ENCODE results near the gene REX1BD.
"Not testable (repeated sequence)": the region's sequence is repeated elsewhere in the genome, so short reads cannot be mapped to it uniquely, and the experiment has no call there.

Gene REX1BD

DNA sequence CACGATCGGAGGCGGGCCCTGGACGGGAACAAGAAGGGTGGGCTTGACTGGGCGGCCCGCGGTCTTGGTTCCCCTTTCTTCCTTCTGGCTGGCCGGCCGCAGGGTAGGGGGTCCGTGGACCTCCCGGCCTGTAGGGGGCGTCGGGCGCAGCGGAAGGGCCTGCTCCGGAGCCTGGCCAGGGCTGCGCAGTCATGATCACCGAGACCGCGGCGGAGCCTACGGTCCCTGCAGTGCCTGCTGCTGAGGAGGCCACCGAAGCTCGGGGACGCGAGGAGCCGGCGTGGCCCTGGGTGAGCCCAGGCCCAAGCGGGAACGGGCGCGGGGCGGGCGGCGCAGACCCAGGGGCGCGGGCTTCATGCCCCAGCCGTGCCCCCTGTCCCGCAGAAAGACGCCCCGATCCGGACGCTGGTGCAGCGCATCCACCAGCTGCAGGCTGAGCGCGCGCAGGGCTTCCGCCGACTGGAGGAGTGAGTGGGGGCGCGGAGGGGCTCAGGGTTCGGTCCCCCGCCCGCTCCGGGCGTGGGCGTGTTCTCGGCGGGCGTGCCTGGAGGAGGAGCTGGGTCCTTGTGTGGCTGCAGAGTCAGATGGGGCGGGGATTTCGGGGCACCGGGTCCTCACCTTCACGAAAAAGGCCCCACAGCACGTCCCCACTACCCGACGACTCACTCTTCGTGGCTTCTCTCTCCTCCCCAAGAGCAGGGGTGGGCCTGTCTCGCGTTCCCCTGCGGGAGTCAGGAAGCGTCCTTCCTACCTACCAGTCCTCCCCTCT lies at the start of gene REX1BD:
Gene REX1BD, plus strand, starts transcription at position 188 of the 769 bp plus-strand sequence. Its CDS starts 4 bp downstream, at position 192.
- intact Hi-C loops (cut with DNase I), result loop anchor here (5.0 kb wide), 2 partner anchors 131 to 329 kb away; partner anchors contain the start of genes COPE and DDX49
- peak; percentile 70 to 97 (median 79) for DNase-seq

DNA sequence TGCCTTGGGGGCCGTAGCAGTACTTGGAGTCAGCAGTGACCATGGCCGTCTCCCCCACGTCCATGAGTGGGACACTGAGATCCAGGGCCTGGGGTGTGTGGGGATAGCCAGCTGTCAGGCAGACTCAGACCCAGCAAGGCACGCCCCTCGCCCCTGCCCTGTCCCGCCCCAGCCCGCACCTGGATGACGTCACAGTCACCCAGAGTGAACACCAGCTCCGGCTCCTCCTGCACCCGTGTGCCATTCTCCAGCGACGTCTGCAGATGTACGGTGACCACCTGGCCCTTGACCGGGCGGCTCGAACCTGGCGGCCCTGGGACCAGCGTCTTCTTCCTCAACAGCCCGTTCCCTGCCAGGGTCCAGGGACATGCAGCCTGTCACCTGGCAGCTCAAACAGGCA lies 49.2 kb upstream of the REX1BD start:
- intact Hi-C loops (cut with DNase I), result no loop called here
- DNase-seq, result no peak

DNA sequence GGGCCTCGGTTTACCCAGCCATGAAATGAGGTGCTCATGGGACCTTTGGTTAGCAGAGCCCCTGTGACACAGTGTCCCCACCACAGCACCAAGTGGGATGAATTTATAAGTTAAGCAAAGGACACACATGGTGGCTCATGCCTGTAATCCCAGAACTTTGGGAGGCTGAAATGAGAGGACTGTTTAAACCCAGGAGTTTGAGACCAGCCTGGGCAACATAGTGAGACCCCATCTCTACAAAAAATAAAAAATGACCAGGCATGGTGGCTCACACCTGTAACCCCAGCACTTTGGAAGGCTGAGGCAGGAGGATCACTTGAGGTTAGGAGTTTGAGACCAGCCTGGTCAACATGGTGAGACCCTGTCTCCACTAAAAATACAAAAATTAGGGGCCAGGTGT lies 48.4 kb upstream of the REX1BD start:
- intact Hi-C loops (cut with DNase I); DNase-seq: not testable (repeated sequence)

DNA sequence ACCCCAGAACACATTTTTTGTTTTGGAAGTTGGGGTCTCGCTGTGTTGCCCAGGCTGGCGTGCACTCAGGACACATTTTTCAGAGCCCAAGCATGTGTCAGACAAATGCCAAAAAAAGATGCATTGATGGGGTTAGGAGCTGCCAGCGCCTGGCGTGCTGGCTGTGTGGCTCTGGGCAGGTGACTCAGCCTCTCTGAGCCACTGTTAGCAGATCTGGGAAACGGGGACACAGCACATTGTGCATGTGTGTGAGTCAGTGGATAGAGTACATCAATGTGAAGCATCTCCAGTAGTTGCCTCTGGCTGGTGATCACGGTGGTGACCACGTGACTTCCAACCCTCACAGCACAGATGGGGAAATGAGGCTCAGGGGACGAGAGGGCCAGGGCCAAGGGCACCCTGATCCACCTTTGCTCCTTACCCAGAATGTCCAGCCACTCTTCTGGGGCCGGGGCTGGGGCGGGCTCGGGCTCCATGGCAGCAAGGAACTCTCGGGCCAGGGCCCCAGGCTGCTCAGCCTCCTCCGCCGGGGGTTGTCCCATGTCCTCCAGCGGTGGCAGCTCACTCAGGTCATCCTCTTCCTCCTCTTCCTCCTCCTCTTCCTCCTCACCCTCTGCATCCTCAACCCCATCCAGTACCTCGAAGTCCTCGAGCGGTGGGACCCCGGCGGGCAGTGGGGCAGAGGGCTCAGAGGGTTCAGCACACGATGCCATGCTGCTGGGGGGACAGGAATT lies 47.2 kb upstream of the REX1BD start:
- intact Hi-C loops (cut with DNase I), result no loop called here
- DNase-seq, result peak in 2 of 10 donors; percentile 24 to 36

DNA sequence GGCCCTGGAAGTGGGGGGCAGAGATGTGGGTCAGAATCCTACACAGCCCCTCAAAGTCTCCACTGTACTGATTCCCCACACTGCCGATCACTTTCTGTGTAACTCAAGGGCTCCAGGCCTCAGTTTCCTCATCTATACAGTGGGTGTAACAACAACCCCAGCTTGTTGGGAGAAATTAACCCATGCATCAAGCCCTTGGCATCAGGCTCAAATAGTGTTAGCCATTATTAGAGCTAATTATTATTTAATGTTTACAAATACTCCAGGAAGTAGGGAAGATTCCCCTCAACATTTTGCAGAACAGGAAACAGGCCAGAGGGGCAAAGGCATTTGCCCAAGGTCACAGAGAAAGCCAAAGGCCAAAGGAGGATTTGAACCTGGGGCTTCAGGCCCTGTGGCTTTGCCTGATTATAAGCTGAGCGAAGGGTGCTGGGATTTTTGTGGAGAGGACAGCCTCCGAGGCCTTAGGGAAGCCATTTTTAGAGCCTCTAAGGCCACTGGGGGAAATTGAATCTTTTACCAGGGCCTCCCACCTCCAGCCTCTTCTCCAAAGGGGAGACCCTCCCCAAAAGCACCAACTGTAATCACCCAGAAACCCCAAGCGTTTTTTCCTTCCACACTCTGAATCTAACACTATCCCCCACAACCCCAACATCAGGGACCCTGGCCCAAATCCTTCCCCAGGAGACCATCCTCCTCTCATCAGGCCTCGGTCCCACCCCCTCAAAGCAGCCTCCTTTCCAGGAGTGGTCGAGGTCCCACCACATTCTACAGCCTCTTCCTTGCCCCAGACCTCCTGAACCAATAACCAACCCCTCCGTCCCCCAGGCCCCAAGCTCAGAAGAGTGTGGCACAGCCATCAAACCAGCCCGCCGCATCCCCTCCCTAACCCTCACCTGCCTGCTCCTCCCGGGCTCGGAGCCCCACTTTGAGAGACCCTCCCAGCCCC lies 46.3 kb upstream of the REX1BD start:
- no peak for DNase-seq
- intact Hi-C loops (cut with DNase I), result loop anchor here (2.0 kb wide), 1 partner anchor 19 kb away; the partner anchor contains the start of gene ELL

DNA sequence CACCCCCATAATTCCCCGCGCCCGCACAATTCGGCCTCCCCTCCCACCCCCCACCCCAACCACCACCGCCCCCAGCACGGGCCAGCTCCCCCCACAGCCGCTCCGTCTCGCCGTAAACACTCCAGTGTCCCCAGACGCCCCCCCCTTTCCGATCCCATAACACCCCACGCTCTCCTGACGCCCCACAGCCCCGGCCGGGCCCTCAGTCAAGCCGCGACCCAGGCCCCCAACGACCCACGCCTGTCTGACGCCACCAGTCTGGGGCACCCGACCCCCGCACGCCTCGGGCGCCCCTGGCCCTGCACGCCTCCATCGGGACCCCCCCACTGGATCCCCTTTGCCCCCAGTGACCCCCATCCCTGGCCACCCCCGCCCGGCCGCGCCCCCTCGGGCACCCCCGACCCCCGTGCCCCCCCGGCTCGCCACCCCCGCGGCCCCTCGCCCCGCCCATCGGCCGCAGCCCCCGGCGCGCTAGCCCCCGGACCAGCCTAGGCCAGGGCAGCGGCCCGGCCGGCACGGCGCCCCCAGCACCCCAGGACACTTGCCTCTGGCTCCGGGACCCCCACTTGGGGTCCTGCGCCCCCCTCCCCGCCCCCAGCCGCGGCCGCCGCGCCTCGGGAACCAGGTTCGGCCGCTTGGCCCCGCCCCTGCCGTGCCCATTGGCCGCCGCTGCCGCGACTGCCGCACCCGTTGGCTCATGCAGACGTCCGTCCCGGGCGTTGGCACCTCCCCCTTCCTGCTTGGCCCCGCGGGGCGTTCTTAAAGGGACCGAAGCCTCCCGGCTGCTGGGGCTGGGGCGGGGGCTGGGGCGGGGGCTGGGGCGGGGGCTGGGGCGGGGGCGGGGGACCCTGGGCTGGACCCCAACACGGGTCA lies 45.4 kb upstream of the REX1BD start, which contains the start of gene FKBP8:
Gene FKBP8, minus strand, starts transcription at position 633 of the 873 bp plus-strand sequence. CDS start 1,603 bp downstream, outside the sequence.
- DNase-seq, result peak; percentile 92 to 99 (median 96)
- intact Hi-C loops (cut with DNase I), result loop anchor here (2.0 kb wide), 1 partner anchor 20 kb away; the partner anchor contains the start of gene ELL

DNA sequence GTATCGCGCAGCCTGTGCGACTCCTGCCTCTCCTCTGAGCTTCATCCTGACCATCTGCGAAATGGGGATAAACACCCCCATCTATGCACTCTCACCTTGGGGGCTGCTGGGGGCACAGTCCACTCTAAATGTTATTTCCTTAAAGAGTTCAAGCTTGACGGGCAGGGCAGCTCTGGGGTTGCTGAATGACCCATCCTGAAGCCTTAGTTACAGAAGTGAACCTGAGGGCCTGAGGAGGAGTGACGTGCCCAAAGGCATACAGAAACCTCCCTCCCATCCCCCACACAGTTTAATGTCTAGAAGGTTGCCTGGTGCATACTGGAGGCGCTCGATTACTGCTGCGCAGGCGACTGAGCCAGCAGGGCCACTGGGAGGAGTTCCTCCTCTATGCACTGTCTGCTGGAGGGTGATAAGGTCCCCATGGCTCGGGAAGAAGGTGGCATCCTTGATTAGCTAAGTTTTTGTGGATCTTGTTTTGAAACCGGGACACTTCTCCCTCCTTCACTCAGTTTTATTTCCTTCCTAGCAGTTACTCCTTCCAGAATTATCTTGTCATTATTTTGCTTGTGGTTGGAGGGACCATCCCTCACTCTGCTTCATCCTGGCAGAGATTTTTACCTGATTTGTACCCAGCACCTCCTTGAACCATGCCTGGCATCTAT lies 44.7 kb upstream of the REX1BD start:
- intact Hi-C loops (cut with DNase I), result loop anchor here (2.0 kb wide), 1 partner anchor 21 kb away; the partner anchor contains the start of gene ELL
- peak in 6 of 10 donors; percentile 23 to 91 (median 52) for DNase-seq

DNA sequence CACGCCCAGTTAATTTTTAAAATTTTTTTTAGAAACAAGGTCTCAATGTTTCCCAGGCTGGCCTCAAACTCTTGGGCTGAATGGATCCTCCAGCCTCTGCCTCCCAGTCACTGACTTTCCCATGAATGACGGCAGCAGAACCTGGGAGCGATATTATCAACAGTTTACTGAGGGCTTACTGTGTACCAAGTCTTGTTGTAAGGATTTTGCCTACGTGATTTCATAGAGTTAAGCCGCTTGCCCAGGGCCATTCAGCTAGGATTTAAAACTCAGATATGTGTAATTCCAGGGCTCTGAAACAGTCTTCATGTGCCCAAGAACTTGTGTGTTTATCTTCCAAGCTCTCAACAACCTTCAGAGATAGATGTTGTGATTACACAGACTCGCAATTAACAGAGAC lies 37.0 kb upstream of the REX1BD start:
- no peak for DNase-seq
- intact Hi-C loops (cut with DNase I), result no loop called here

DNA sequence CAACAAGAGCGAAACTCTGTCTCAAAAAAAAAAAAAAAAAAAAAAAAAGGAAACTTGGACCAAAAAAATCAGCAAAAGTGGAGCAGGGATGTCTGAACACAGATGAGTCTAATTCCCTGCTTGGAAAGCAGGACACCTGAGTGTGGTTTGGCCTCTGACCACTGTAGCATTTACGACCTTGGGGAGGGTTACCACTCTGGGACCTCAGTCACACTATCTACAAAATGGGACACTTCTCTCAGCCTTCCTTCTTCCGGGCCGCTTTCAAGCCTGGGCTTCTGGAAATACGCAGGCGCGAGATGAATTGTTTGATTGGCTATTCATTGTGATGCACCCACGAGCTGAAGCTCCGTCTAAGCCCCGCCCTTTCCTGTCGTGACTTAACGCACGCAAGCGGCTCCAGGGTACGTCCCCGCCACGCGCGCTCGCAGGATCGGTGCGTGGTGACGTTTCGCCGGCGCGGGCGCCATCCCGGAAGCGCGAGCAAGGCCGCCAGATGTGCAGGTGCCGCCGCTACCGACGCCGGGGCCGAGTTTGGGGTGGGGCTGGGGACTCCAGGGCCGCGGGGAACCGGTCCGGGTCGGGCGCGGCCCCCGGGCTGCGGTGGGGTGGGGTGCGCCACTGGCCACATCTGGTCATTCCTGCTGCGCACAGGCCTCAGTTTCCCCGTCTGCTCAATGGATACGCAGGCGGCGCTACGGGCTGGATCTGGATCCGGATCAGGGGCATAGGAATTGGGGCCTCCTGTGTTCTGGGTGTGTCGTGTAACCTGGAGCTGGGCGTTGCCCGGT lies 31.0 kb upstream of the REX1BD start, which contains the start of gene KXD1:
Gene KXD1, plus strand, starts transcription at position 460 of the 791 bp plus-strand sequence. CDS start 4,187 bp downstream, outside the sequence.
- intact Hi-C loops (cut with DNase I), result loop anchor here (1.0 kb wide), 2 partner anchors 14 to 35 kb away; partner anchors contain the start of genes ELL and UBA52

DNA sequence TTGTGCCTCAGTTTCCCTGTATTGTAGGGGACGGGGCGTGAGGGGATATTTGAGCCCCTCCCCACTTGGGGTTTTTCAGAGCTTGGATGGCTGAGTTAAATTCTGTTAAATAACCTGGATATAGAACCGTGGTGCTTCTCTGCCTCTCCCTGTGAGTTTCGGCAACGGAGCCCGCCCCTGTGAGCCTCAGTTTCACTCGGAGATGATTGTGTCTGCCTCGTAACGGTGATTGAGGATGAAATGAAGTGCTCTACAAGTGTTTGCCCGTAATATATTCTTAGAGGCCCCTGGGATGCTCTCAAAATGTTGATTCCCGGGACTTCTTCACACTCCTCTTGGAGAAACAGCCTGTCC lies 30.4 kb upstream of the REX1BD start:
- DNase-seq, result no peak
- intact Hi-C loops (cut with DNase I), result no loop called here

More for the DNA sequence above, 31.0 kb upstream of the REX1BD start, which contains the start of gene KXD1:
- peak; percentile 94 to 99 (median 97) for DNase-seq

DNA sequence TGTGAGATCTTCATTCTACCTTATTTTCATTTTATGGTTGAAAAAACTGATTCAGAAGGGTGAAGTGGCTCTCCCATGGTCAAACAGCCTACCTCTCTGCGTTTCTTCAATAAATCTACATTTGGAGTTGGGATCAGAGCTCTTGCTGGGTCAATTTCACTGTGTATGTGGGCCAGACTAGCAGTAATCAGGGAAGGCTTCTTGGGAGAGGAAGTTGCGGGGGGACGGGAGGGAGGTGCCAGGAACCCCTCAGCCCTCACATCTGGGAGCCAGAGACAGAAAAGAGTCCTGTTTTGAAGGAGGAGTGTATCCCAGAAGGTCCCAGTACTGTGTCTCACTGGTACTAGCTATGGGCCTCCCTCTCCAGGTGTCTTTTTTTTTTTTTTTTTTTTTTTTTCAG lies 30.0 kb upstream of the REX1BD start:
- DNase-seq, result no peak
- intact Hi-C loops (cut with DNase I), result no loop called here

DNA sequence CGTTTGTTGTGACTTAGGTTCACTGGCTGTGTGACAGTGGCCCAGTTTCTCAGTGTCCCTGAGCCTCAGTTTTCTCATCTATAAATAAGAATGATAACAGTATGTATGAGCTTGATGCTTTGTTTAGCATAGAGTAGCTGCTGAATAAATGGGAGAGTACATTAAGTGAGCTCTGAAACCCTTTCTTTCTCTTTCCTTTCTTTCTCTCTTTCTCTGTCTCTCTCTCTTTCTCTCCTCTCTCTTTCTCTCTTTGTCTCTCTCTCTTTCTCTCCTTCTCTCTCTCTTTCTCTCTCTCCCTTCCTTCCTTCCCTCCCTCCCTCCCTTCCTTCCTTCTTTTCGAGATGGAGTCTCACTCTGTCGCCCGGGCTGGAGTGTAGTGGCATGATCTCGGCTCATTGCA lies 28.9 kb upstream of the REX1BD start:
- intact Hi-C loops (cut with DNase I), result no loop called here
- DNase-seq, result no peak

DNA sequence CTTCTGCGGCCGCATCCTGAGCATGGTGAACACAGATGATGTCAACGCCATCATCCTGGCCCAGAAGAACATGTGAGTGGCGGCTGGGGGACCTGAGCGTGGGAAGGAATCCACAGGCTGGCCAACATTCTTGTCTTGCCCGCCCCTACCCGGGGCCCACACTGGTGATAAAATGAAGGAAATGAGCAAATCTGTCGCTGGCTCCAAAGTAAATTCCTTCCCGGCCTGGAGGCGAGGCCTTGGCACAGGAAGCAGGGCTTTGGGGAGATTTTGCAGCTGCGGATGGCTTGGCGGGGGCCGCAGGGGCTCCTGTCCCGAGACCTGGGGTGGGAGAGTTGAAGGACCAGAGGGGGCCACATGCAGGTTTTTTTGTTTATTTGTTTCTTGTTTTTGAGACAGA lies 26.5 kb upstream of the REX1BD start:
- no peak for DNase-seq

DNA sequence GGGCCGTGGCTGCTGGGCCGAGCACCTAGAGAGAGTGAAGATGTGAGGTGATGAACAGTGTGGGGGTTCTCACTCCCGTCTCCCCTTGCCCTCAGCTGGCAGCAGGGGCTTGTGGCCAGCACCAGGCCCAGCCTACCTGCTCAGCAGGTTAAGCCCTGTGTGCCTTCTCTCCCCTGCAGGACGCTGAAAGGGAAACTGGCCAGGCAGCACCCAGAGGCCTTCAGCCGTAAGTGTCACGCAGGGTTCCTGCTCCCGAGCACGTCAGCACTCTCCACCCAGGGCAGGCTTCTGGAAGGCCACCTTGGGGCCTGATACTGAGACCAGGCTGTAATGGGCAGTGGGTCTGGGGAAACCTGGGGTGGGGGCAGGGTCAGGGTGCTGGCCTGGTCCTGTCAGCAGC lies 21.6 kb upstream of the REX1BD start:
- DNase-seq, result no peak
- intact Hi-C loops (cut with DNase I), result no loop called here

More for the DNA sequence above, 26.5 kb upstream of the REX1BD start:
- intact Hi-C loops (cut with DNase I), result no loop called here

DNA sequence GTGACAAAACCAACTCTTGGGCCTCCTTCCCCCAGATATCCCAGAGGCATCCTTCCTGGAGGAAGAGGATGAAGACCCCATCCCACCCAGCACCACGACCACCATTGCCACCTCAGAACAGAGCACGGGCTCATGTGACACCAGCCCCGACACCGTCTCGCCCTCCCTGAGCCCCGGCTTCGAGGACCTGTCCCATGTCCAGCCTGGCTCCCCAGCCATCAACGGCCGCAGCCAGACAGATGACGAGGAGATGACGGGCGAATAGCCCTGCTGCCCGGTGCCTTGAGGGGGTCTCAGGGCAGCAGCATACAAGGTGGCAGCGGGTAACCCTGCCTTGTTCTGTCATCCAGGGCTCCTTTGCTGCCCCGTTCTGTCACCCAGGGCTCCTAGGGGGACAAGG lies 20.2 kb upstream of the REX1BD start:
- intact Hi-C loops (cut with DNase I), result no loop called here
- no peak for DNase-seq

DNA sequence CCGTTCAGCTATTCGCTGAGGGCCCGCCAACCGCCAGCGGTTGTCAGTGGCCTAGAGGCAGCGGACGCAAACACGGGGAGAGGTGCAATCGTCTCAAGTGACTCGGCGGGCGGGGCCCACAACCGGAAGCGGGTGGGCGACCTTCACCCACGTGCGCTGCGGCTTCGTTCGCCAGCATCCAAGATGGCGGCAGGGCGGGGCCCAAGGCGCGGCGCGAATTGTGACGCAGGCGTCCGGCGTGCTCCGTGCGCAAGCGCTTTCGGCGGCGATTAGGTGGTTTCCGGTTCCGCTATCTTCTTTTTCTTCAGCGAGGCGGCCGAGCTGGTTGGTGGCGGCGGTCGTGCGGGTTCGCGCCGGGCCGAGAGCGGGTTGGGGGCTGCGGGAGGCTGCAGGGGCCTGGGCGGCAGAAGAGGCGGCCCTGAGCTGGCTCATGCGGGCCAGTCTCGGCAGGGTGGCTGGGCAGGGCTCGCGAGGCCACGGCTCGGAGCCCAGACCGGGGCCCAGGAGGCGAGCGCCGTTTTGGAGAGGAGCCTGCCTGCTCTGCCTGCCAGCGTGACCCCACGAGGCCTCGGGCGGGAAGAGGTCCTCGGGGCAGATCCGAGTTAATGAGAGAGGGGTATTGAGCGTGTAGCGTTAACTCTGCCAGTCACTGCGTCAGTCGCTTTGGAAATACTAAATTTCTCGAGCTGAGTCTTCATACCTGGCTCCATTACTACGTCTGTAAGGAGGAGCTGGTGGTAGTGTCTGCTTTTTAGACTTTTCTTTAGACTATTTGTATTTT lies 16.8 kb upstream of the REX1BD start, which contains the start of gene UBA52:
Gene UBA52, plus strand, starts transcription at position 294 of the 781 bp plus-strand sequence. CDS start 1,444 bp downstream, outside the sequence.
- peak; percentile 95 to 99 (median 96) for DNase-seq
- intact Hi-C loops (cut with DNase I), result loop anchor here (1.0 to 2.0 kb wide), 2 partner anchors 14 to 49 kb away; partner anchors contain the start of genes ELL and KXD1

Data from posterior cingulate gyrus (tissue), 11 donors.